Thoracic aorta (tissue), 2 donors: ENCODE data around the gene GALNT4. TPM values are rescaled to one million over a fixed set of nuclear protein-coding genes. Genes with fewer than 3 reads are reported as not detected.

Experiments used
- ATAC-seq: fragments of 150-250 bp; one replicate; pipeline ENCODE4 v1.8.0; 2017; ENCODE audit warnings: low read depth; ENCODE audit not compliant: insufficient number of reproducible peaks, low FRiP score
- DNase-seq: peaks from one replicate; pipeline ENCODE4 v3.0.0-alpha.2; 2020; ENCODE audit warnings: low spot score
- H3K27ac ChIP-seq, 2 donors: fragments of 200-600 bp; sonication (generic); 1 replicate in 1 of 2; 2 replicates in 1 of 2; pipeline ENCODE4 v1.5.1; 2016; ENCODE audit warnings: mild to moderate bottlenecking in 2 of 2, moderate library complexity in 2 of 2
- H3K27me3 ChIP-seq: fragments of 200-600 bp; sonication (generic); replicated peaks from 2 replicates; pipeline ENCODE4 v1.6.0; 2016; ENCODE audit warnings: mild to moderate bottlenecking; ENCODE audit not compliant: insufficient read depth
- H3K36me3 ChIP-seq: fragments of 200-600 bp; sonication (generic); one replicate; pipeline ENCODE4 v1.5.1; 2016
- H3K4me1 ChIP-seq, 2 donors: fragments of 200-600 bp; sonication (generic); 1 replicate in 1 of 2; 2 replicates in 1 of 2; pipeline versions ENCODE4 v1.5.1 to v1.6.0; 2016; ENCODE audit warnings: low read depth in 2 of 2, mild to moderate bottlenecking in 1 of 2; ENCODE audit not compliant: control insufficient read depth in 1 of 2
- H3K4me3 ChIP-seq: fragments of 200-600 bp; sonication (generic); 2 replicates; pipeline ENCODE4 v1.5.1; 2016; ENCODE audit warnings: mild to moderate bottlenecking
- H3K9me3 ChIP-seq: fragments of 200-600 bp; sonication (generic); 2 replicates; pipeline ENCODE4 v1.5.1; 2016
- total RNA-seq, 2 donors: library from RNA; depleted of rRNA; stranded (reverse); fragments of >200 nt; gene quantifications; one replicate each; pipeline versions ENCODE4 v1.1.0 to v1.2.3, GENCODE V29; 2016
- TF ChIP-seq, protein P1 (sequence below): fragments of 200-600 bp; sonication (generic); IDR thresholded peaks from one replicate; pipeline ENCODE4 v1.5.1; 2019; ENCODE audit warnings: antibody characterized with exemption

The GALNT4 gene
- total RNA-seq, 2 donors from 2014 or later: 6.9 to 14.3 TPM

DNA sequence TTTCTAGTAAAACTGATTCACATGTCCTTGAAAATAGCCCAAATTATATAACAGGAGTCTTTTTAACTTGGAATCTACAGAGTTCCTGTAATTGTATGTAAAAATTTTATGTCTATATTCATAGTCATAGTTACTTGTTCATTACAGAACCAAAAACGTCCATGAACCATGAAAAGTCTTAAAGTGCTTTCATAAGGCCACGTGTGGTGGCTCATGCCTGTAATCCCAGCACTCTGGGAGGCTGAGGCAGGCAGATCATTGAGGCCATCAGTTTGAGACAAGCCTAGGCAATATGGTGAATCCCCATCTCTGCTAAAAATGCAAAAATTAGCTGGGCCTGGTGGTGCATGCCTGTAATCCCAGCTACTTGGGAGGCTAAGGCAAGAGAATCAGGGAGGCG is 48.4 kb downstream of the GALNT4 start:
- ATAC-seq: no peak
- H3K9me3 ChIP-seq: no peaks in the 10 kb centered on the region
- no peaks in the 10 kb centered on the region for H3K36me3 ChIP-seq
- H3K27ac ChIP-seq: no peak overlapping the region
- no peaks in the 10 kb centered on the region for H3K4me1 ChIP-seq
- DNase-seq: no peak
- no peak overlapping the region for H3K4me3 ChIP-seq
- TF ChIP-seq, protein P1, sequence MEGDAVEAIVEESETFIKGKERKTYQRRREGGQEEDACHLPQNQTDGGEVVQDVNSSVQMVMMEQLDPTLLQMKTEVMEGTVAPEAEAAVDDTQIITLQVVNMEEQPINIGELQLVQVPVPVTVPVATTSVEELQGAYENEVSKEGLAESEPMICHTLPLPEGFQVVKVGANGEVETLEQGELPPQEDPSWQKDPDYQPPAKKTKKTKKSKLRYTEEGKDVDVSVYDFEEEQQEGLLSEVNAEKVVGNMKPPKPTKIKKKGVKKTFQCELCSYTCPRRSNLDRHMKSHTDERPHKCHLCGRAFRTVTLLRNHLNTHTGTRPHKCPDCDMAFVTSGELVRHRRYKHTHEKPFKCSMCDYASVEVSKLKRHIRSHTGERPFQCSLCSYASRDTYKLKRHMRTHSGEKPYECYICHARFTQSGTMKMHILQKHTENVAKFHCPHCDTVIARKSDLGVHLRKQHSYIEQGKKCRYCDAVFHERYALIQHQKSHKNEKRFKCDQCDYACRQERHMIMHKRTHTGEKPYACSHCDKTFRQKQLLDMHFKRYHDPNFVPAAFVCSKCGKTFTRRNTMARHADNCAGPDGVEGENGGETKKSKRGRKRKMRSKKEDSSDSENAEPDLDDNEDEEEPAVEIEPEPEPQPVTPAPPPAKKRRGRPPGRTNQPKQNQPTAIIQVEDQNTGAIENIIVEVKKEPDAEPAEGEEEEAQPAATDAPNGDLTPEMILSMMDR: no peak
- no peaks in the 10 kb centered on the region for H3K27me3 ChIP-seq

DNA sequence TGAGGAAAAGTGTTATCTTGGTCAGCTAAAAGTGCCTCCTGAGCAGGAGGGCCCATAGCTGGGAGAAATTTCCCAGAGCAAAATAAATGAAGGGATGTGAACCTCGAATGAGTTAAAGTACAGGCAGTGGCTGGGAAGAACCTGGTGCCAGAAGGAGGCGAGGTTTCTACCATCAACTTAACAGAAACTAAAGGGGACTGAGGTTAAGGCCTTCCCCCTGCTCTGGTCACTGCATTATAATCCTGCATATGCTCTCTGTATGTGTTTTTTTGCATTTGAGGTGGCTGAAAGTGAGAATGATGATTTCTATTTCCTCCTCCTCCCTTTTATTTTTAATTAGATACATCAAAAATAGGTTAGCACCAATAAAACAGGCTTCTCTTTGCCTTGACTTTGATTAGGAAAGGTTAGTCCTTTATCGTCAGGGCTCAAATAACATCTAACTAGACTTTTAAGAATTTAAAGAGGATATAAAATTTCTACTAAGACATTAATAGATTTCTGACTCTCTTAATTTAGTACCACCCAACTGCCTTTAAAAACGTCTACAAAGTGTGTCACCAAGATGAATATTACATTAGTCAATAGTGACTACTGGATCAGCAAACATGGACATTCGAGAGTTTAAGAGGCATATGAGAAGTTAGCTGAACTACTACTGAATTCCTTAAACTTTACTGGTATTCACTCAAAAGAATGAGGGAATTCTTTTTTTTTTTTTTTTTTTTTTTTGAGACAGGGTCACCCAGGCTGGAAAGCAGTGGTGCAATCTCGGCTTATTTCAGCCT is 49.2 kb downstream of the GALNT4 start:
- no peaks in the 10 kb centered on the region for H3K27me3 ChIP-seq
- TF ChIP-seq, protein P1: no peak
- no peaks in the 10 kb centered on the region for H3K4me1 ChIP-seq
- H3K4me3 ChIP-seq: no peak overlapping the region
- H3K9me3 ChIP-seq: no peaks in the 10 kb centered on the region
- H3K27ac ChIP-seq: no peak overlapping the region
- H3K36me3 ChIP-seq: no peaks in the 10 kb centered on the region
- no peak for DNase-seq
- ATAC-seq: no peak

DNA sequence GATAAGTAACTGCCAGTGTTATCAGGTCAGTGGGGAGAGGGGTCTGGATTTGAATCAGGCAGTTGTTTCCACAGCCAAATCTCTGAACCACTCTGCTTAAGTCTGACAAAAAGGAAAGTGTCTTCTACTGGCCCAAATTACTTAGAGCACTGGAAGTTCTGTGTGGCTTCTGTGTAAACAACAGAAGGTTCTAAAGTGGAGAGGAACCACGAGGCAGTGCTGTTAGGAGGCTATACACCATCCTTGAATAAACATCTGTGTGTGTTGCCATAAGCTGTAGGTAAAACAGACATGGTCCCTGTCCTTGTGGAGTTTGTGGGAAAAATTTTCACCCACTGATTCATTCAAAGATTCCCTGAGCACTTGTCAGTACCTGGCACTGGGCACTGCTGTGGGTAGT is 50.0 kb downstream of the GALNT4 start:
- ATAC-seq (no peak), DNase-seq (no peak)
- H3K27me3 ChIP-seq: no peaks in the 10 kb centered on the region
- no peaks in the 10 kb centered on the region for H3K4me1 ChIP-seq
- no peak overlapping the region for H3K27ac ChIP-seq
- H3K4me3 ChIP-seq: no peak overlapping the region
- no peaks in the 10 kb centered on the region for H3K9me3 ChIP-seq
- no peaks in the 10 kb centered on the region for H3K36me3 ChIP-seq
- TF ChIP-seq, protein P1: no peak

Other genes with a start within 250 kb of the GALNT4 start
- gene DUSP6, start 172.3 kb downstream of the GALNT4 start, total RNA-seq: 100 to 1,000 TPM; 103 to 147 TPM
- gene POC1B, start 1.3 kb upstream of the GALNT4 start, total RNA-seq: 10 to 100 TPM; 11.9 to 30.7 TPM
- 10 to 100 TPM; 17.7 to 21.2 TPM for gene ATP2B1, start 184.0 kb upstream of the GALNT4 start, total RNA-seq